CD4-positive, alpha-beta memory T cell (primary cell): ENCODE measurements around the gene AGBL4. TPM values are rescaled to one million over a fixed set of nuclear protein-coding genes. Genes with fewer than 3 reads are reported as not detected.

Source experiments
- CTCF ChIA-PET: fragments of 350-600 bp; sonication (Branson Sonifier 250); formaldehyde crosslinking; loops from one replicate; lab custom pipeline; 2021; ENCODE audit warnings: inconsistent platforms; ENCODE audit not compliant: partially characterized antibody; lab: Charles Lee
- POLR2A ChIA-PET: fragments of 350-600 bp; sonication (Branson Sonifier 250); formaldehyde crosslinking; loops from one replicate; lab custom pipeline; 2021; ENCODE audit not compliant: partially characterized antibody; lab: Charles Lee
- DNase-seq, 5 donors: peaks; one replicate each; pipeline versions ENCODE4 v3.0.0 to v3.0.0-alpha.2; 2020 to 2022; ENCODE audit warnings: mixed read lengths in 1 of 5
- H3K27ac ChIP-seq: one replicate; pipeline ENCODE4 v1.7.0; 2013; ENCODE audit warnings: low read depth, low read length
- H3K27me3 ChIP-seq: 2 replicates; pipeline ENCODE4 v1.7.0; 2013; ENCODE audit warnings: mild to moderate bottlenecking, low read length, moderate library complexity; ENCODE audit not compliant: insufficient read depth
- H3K36me3 ChIP-seq: 2 replicates; pipeline ENCODE4 v1.7.0; 2013; ENCODE audit warnings: mild to moderate bottlenecking, low read length, moderate library complexity; ENCODE audit not compliant: insufficient read depth
- H3K4me1 ChIP-seq: 2 replicates; pipeline ENCODE4 v1.7.0; 2013; ENCODE audit warnings: mild to moderate bottlenecking, low read length, moderate library complexity; ENCODE audit not compliant: insufficient read depth
- H3K4me3 ChIP-seq, 2 donors: one replicate each; pipeline ENCODE4 v1.7.0; 2013; ENCODE audit warnings: low read length in 2 of 2, mild to moderate bottlenecking in 1 of 2
- H3K9me3 ChIP-seq, 2 donors: one replicate each; pipeline ENCODE4 v1.7.0; 2013; ENCODE audit warnings: low read length in 2 of 2, control low read depth in 1 of 2; ENCODE audit not compliant: control insufficient read depth in 1 of 2
- H3K27ac Mint-ChIP-seq, 7 donors: one replicate each; pipeline ENCODE4 v1.8.0; 2020 to 2021; ENCODE audit warnings: mixed read lengths in 7 of 7, mild to moderate bottlenecking in 6 of 7, inconsistent platforms in 3 of 7, moderate library complexity in 3 of 7
- H3K27me3 Mint-ChIP-seq, 2 donors: one replicate each; pipeline ENCODE4 v1.8.0; 2020 to 2021; ENCODE audit warnings: mixed read lengths in 2 of 2
- H3K36me3 Mint-ChIP-seq, 2 donors: one replicate each; pipeline ENCODE4 v1.8.0; 2020 to 2021; ENCODE audit warnings: mixed read lengths in 2 of 2, inconsistent platforms in 1 of 2, mild to moderate bottlenecking in 1 of 2
- H3K4me1 Mint-ChIP-seq, 4 donors: one replicate each; pipeline ENCODE4 v1.8.0; 2020 to 2021; ENCODE audit warnings: mixed read lengths in 4 of 4, mild to moderate bottlenecking in 1 of 4
- H3K4me3 Mint-ChIP-seq, 8 donors: one replicate each; pipeline ENCODE4 v1.8.0; 2020 to 2021; ENCODE audit warnings: mixed read lengths in 8 of 8, mild to moderate bottlenecking in 7 of 8, moderate library complexity in 6 of 8, inconsistent platforms in 3 of 8
- H3K9me3 Mint-ChIP-seq, 8 donors: one replicate each; pipeline ENCODE4 v1.8.0; 2020 to 2021; ENCODE audit warnings: mixed read lengths in 8 of 8, mild to moderate bottlenecking in 5 of 8, inconsistent platforms in 3 of 8, moderate library complexity in 1 of 8
- intact Hi-C: fragments of 100-400 bp; cut with micrococcal nuclease; formaldehyde crosslinking; loops from one replicate; pipeline ENCODE4 v1.15.1; 2023
- polyA plus RNA-seq, 2 donors: library from polyadenylated mRNA; unstranded; fragments of 300-500 nt; fragmentation: Illumina TruSeq; gene quantifications; one replicate each; pipeline ENCODE4 v1.2.3, GENCODE V29; 2021
- total RNA-seq, 2 experiments: library from RNA; stranded (reverse); gene quantifications; one replicate each; pipeline ENCODE4 v1.2.3, GENCODE V29; 2021

The AGBL4 gene
- total and polyA plus RNA-seq, 4 experiments from 2014 or later, result not detected

DNA sequence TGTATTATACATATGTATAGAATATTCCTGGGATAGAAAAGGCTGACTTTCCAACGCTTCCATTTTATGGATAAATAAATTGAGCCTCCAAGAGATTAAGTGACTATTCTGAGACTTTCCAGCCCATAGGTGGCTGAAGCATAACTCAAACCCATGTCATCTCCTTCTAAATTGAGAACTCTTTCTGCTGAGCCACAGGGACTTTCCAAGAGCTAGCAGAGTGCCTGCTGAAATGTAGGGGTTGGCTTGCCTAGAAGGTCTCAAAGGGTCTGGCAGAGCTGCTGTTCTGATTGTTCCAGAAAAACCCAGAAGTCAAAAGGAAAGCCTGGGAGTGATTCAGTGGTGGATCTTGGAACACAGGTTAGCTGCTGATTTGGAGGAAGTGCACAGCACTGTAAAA is 1100.6 kb downstream of the AGBL4 start:
- Mint-ChIP-seq H3K27me3 (no peaks in the 10 kb centered on the region), H3K4me1 (no peaks in the 10 kb centered on the region), H3K27ac (no peak overlapping the region), H3K36me3 (no peaks in the 10 kb centered on the region), H3K9me3 (peaks cover 0 to 3% (median 0%) of the 10 kb centered on the region in 8 donors), H3K4me3 (no peak overlapping the region)
- no peaks in the 10 kb centered on the region for H3K27me3 ChIP-seq
- H3K36me3 ChIP-seq, result no peaks in the 10 kb centered on the region
- no peak overlapping the region for H3K27ac ChIP-seq
- no peaks in the 10 kb centered on the region for H3K9me3 ChIP-seq
- intact Hi-C loops, result no loop called here
- no peak for DNase-seq
- ChIA-PET CTCF (no interaction called here), POLR2A (no interaction called here)
- H3K4me1 ChIP-seq, result no peaks in the 10 kb centered on the region
- H3K4me3 ChIP-seq, result no peak overlapping the region

DNA sequence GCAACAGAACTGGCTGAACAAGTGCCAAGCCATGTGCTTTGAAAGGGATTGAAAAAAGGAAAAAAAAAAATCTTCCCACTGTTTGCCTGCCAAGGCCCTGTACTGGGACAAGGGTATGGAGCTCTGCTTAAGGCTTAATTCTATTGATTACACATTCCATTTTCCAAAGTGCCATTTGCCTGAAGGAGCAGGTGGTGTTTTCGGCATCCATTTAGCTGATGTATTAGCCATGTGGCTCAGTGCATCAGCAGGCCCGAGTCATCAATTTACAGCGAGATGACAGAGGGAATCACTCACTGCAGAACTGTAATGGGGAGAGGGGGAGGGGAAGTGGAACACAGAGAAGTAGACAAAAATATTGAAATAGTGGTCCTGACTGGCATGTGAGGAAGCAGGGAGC is 1102.9 kb downstream of the AGBL4 start:
- no peaks in the 10 kb centered on the region for H3K4me1 ChIP-seq
- H3K27ac ChIP-seq, result no peak overlapping the region
- no peak overlapping the region for H3K27ac Mint-ChIP-seq
- H3K4me3 ChIP-seq, result no peak overlapping the region
- no peaks in the 10 kb centered on the region for H3K4me1 Mint-ChIP-seq
- POLR2A ChIA-PET, result no interaction called here
- no peak for DNase-seq
- H3K27me3 ChIP-seq, result no peaks in the 10 kb centered on the region
- H3K9me3 ChIP-seq, result no peaks in the 10 kb centered on the region
- no peaks in the 10 kb centered on the region for H3K27me3 Mint-ChIP-seq
- no peaks in the 10 kb centered on the region for H3K36me3 Mint-ChIP-seq
- intact Hi-C loops, result no loop called here
- H3K36me3 ChIP-seq, result no peaks in the 10 kb centered on the region
- CTCF ChIA-PET, result no interaction called here
- no peak overlapping the region for H3K4me3 Mint-ChIP-seq
- H3K9me3 Mint-ChIP-seq, result peaks cover 0 to 2% (median 0%) of the 10 kb centered on the region in 8 donors

DNA sequence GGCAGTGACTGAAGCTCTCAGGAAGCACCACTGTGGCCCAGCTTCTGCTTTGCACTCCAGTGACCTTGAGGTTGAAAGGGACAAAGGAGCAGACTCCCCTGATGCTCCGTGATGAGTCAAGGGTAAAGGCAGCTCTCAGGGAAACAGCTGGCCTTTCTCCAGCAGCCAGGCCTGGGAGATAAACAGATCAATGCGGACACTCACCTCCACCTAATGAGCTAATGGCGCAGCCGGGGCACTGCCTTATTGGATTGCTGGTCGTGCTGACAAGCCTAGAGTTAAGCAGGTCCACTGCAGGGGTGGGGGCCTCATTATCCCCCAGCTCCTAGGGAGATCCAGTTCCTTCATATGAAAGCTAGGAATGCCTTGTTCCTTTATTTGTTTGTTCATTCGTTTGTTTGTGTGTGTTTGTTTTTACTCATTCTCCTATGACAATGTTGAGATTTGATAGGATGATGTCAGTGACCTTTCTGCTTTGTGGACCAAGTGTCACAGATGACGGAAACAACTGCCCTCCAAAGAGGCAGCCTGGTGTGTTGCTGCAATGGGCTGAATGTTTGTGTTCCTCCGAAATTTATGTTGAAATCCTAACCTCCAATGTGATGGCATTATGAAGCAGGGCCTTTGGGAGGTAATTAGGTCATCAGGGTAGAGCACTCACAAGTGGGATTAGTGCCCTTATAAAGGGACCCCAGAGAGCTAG is 1105.7 kb downstream of the AGBL4 start:
- Mint-ChIP-seq H3K4me1 (no peaks in the 10 kb centered on the region), H3K9me3 (peaks cover 0 to 2% (median 0%) of the 10 kb centered on the region in 8 donors), H3K36me3 (no peaks in the 10 kb centered on the region), H3K4me3 (no peak overlapping the region), H3K27me3 (no peaks in the 10 kb centered on the region), H3K27ac (no peak overlapping the region)
- DNase-seq, result no peak
- no peaks in the 10 kb centered on the region for H3K27me3 ChIP-seq
- ChIA-PET CTCF (no interaction called here), POLR2A (no interaction called here)
- no peaks in the 10 kb centered on the region for H3K36me3 ChIP-seq
- no peaks in the 10 kb centered on the region for H3K9me3 ChIP-seq
- no peak overlapping the region for H3K27ac ChIP-seq
- no peaks in the 10 kb centered on the region for H3K4me1 ChIP-seq
- intact Hi-C loops, result no loop called here
- no peak overlapping the region for H3K4me3 ChIP-seq

DNA sequence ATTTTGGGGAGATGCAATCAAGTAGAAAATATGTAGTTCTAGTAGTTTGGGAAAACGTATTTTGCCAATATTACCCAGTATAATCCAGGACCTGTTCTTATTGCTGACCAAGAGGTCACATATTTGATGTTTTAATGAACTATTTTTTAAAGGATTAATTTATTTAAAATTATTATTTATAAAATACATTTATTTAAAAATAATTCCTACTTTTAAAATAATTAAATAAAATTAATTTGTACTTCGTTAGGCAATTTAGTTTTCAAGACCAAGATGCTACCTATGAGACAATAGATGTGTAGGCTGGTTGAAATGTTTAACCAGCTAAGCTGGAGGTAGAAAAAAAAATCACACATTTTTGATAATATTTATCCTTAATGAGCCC is 1106.7 kb downstream of the AGBL4 start:
- H3K9me3 ChIP-seq, result no peaks in the 10 kb centered on the region
- intact Hi-C loops, result no loop called here
- Mint-ChIP-seq H3K4me1 (no peaks in the 10 kb centered on the region), H3K9me3 (peaks cover 0 to 2% (median 0%) of the 10 kb centered on the region in 8 donors), H3K27ac (no peak overlapping the region), H3K36me3 (no peaks in the 10 kb centered on the region), H3K27me3 (no peaks in the 10 kb centered on the region), H3K4me3 (no peak overlapping the region)
- no peak overlapping the region for H3K27ac ChIP-seq
- no peaks in the 10 kb centered on the region for H3K27me3 ChIP-seq
- ChIA-PET POLR2A (no interaction called here), CTCF (no interaction called here)
- no peak overlapping the region for H3K4me3 ChIP-seq
- DNase-seq, result no peak
- no peaks in the 10 kb centered on the region for H3K36me3 ChIP-seq
- H3K4me1 ChIP-seq, result no peaks in the 10 kb centered on the region

DNA sequence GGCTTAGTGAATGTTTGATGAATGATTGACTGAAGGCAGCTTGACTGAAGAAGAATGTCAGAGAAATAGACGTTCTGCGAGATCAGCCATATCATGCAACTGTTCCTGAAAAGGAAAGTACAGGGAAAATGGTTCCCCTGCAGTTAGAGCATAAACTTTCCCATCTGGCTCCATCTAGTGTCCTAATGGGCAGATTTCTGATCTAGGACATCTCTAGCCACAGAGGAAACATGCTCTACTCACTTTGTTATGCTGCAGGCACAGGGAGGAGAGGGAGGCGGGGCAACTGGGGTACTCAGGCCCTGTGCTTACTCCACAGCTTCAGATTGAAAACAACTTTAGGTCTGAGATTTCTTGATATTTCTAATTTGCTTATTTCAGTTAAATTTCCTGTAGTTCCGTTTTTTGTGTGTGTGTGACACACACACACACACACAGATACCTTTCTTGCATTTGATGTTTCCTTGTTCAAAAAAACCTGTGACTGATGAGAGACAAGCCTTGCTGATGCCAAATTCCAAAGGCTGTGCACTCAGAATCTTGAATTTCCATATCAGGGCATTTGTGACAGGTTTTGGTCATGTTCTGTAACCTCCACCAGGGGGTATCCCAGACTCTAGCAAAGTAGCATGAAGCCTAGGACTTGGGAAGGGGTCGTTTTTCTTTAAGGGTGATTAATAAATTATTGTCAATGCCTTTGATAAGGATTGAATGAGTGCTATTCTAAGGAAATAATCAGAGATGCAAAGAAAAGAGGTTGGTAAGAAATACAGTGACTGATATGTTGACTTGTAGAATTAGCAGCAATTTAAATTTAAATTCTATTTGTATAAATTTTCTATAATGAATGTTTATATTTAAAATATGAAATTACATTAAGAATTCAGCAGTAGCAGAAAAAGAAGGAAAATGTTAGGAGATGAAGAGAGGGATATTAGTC is 1107.4 kb downstream of the AGBL4 start:
- no peak for DNase-seq
- intact Hi-C loops, result no loop called here

DNA sequence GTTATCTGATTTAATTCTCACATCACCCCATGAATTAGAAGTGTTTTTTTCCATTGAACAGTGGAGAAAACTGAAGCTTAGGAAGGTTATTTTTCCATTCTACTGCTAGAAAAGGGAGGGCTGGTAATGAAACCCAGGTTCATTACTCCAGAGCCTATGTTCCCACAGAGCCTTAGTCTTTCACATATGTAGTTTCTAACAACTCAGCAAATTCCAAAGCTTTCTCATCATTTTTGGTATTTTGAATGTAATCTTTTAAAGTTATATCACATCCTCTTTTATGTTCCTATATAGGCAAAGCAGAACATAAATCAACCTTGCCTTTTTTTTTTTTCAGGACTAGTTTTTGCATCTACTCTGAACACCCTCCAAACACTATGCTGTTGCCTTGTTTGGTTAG is 1115.1 kb downstream of the AGBL4 start:
- H3K36me3 ChIP-seq, result no peaks in the 10 kb centered on the region
- no peak overlapping the region for H3K4me3 Mint-ChIP-seq
- no peaks in the 10 kb centered on the region for H3K36me3 Mint-ChIP-seq
- H3K4me1 Mint-ChIP-seq, result no peaks in the 10 kb centered on the region
- POLR2A ChIA-PET, result no interaction called here
- no peak overlapping the region for H3K4me3 ChIP-seq
- DNase-seq, result no peak
- H3K27me3 Mint-ChIP-seq, result peaks cover 0 to 2% of the 10 kb centered on the region in 2 donors
- H3K27ac ChIP-seq, result no peak overlapping the region
- H3K27ac Mint-ChIP-seq, result no peak overlapping the region
- H3K27me3 ChIP-seq, result no peaks in the 10 kb centered on the region
- H3K9me3 ChIP-seq, result no peaks in the 10 kb centered on the region
- CTCF ChIA-PET, result no interaction called here
- intact Hi-C loops, result no loop called here
- H3K4me1 ChIP-seq, result no peaks in the 10 kb centered on the region
- H3K9me3 Mint-ChIP-seq, result peaks cover 0 to 2% (median 0%) of the 10 kb centered on the region in 8 donors

More for the DNA sequence above, 1107.4 kb downstream of the AGBL4 start:
- no peaks in the 10 kb centered on the region for H3K27me3 Mint-ChIP-seq
- H3K27me3 ChIP-seq, result no peaks in the 10 kb centered on the region
- no peaks in the 10 kb centered on the region for H3K36me3 Mint-ChIP-seq
- H3K36me3 ChIP-seq, result no peaks in the 10 kb centered on the region
- no peak overlapping the region for H3K27ac ChIP-seq
- no peaks in the 10 kb centered on the region for H3K4me1 Mint-ChIP-seq
- no peaks in the 10 kb centered on the region for H3K9me3 ChIP-seq
- CTCF ChIA-PET, result no interaction called here
- H3K27ac Mint-ChIP-seq, result no peak overlapping the region
- H3K4me3 ChIP-seq, result no peak overlapping the region
- POLR2A ChIA-PET, result no interaction called here
- no peaks in the 10 kb centered on the region for H3K4me1 ChIP-seq
- H3K4me3 Mint-ChIP-seq, result no peak overlapping the region
- peaks cover 0 to 2% (median 0%) of the 10 kb centered on the region in 8 donors for H3K9me3 Mint-ChIP-seq

DNA sequence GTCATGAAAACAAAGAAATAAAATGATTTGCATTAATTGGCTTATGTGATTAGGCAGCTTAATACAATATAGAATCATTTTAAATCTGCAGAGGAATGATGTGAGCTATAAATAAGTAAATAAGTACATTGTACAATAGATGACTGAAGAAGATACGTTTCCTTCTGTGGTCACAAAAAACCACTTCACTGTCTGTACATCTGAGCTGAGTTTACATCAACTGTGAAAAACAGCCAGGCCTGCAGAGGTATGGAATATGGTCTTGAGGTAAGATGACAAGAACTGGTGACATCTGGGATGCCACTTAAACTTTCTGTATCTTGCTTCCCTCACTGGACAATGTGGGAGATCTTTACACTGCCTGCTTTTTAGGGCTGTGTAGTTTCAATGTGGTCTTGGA is 1117.0 kb downstream of the AGBL4 start:
- H3K27me3 ChIP-seq, result no peaks in the 10 kb centered on the region

More for the DNA sequence above, 1117.0 kb downstream of the AGBL4 start:
- Histone ChIP-seq H3K36me3 (no peaks in the 10 kb centered on the region), H3K4me3 (no peak overlapping the region), H3K4me1 (no peaks in the 10 kb centered on the region), H3K27ac (no peak overlapping the region), H3K9me3 (no peaks in the 10 kb centered on the region)
- H3K27ac Mint-ChIP-seq, result no peak overlapping the region
- peaks cover 0 to 2% of the 10 kb centered on the region in 2 donors for H3K27me3 Mint-ChIP-seq
- ChIA-PET CTCF (no interaction called here), POLR2A (no interaction called here)
- intact Hi-C loops, result no loop called here
- peaks cover 0 to 2% (median 0%) of the 10 kb centered on the region in 8 donors for H3K9me3 Mint-ChIP-seq
- DNase-seq, result no peak
- H3K4me3 Mint-ChIP-seq, result no peak overlapping the region
- no peaks in the 10 kb centered on the region for H3K36me3 Mint-ChIP-seq
- H3K4me1 Mint-ChIP-seq, result no peaks in the 10 kb centered on the region
